NK-92 treated with Interleukin-12 subunit alpha and Interleukin-12 subunit beta, amount 100 ng/mL, for 24 hours (cell line): ENCODE data around the gene PDE6B.
"Not testable (repeated sequence)": the region's sequence is repeated elsewhere in the genome, so short reads cannot be mapped to it uniquely, and the experiment has no call there.

Source experiments
- DNase-seq: peaks from one replicate; lab custom pipeline; 2025; lab: John Stamatoyannopoulos, UW

Gene PDE6B

GRCh38 chr4:683247-683897 is 58.0 kb downstream of the PDE6B start:
- DNase-seq, result no peak

- DNase-seq, result peak; percentile 24
Observed at GRCh38 chr4:683982-684622, 58.7 kb downstream of the PDE6B start.

GRCh38 chr4:684623-685327 is 59.4 kb downstream of the PDE6B start:
- no peak for DNase-seq

- no peak for DNase-seq
Observed at GRCh38 chr4:685679-686412, 60.5 kb downstream of the PDE6B start.

- DNase-seq, result no peak
Observed at GRCh38 chr4:686413-687040, 61.2 kb downstream of the PDE6B start.

GRCh38 chr4:687048-687970 is 61.9 kb downstream of the PDE6B start:
- no peak for DNase-seq

GRCh38 chr4:687971-688853 is 62.8 kb downstream of the PDE6B start:
- DNase-seq, result no peak

- no peak for DNase-seq
Observed at GRCh38 chr4:688854-689681, 63.7 kb downstream of the PDE6B start, which contains the start of gene SLC49A3. SLC49A3 (minus strand) TSS chr4:689151; CDS start chr4:689127, 24 bp downstream.

GRCh38 chr4:689723-690122 is 64.3 kb downstream of the PDE6B start:
- no peak for DNase-seq

GRCh38 chr4:692771-693554 is 67.6 kb downstream of the PDE6B start:
- no peak for DNase-seq

GRCh38 chr4:694341-694940 is 69.1 kb downstream of the PDE6B start:
- not testable (repeated sequence) for DNase-seq

- no peak for DNase-seq
Observed at GRCh38 chr4:699816-700580, 74.6 kb downstream of the PDE6B start.

- no peak for DNase-seq
Observed at GRCh38 chr4:700587-701264, 75.4 kb downstream of the PDE6B start.

- DNase-seq, result no peak
Observed at GRCh38 chr4:702618-703048, 77.3 kb downstream of the PDE6B start.

GRCh38 chr4:703336-704197 is 78.2 kb downstream of the PDE6B start:
- DNase-seq, result no peak
